Fibroblast of villous mesenchyme (primary cell): Measurements from ENCODE around the gene SHOX. TPM values are rescaled to one million over a fixed set of nuclear protein-coding genes. Genes with fewer than 3 reads are reported as not detected.

ENCODE experiments used
- DNase-seq: peaks from one replicate; pipeline ENCODE4 v3.0.0-alpha.2; 2010; ENCODE audit warnings: low read depth
- H3K4me3 ChIP-seq: 2 replicates; pipeline ENCODE4 v1.5.1; 2011; ENCODE audit warnings: low read depth, mild to moderate bottlenecking, low read length
- total RNA-seq: library from RNA; depleted of rRNA; stranded (reverse); fragments of >200 nt; gene quantifications from 2 replicates; pipeline ENCODE4 v1.2.3, GENCODE V29; 2012
- TF ChIP-seq, protein P1 (sequence below): IDR thresholded peaks from 2 replicates; pipeline ENCODE4 v1.5.1; 2012; ENCODE audit warnings: low read depth, mild to moderate bottlenecking, low read length; ENCODE audit not compliant: insufficient read depth

The SHOX gene
- total RNA-seq, 1 donor, result not detected

DNA sequence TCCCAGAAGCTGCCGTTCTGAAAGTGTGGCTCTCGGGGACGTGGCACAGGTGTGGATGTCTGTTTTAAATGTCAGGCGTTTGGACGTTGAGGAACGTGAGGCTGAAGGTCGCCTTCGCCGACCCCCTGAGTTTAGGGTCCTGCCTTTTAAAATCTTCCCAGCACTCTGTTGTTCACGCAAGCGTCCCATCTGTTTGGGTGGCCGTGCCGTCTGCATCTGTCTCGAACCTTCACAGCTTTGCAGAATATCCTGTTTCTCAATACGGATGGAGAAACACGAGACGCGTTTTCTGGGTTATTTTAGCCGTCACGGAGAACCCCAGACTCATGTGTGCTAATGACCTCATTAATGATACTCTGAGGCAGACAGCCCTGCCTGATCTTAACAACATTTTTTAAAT is 31.5 kb downstream of the SHOX start:
- H3K4me3 ChIP-seq, result no peak overlapping the region
- TF ChIP-seq, protein P1, sequence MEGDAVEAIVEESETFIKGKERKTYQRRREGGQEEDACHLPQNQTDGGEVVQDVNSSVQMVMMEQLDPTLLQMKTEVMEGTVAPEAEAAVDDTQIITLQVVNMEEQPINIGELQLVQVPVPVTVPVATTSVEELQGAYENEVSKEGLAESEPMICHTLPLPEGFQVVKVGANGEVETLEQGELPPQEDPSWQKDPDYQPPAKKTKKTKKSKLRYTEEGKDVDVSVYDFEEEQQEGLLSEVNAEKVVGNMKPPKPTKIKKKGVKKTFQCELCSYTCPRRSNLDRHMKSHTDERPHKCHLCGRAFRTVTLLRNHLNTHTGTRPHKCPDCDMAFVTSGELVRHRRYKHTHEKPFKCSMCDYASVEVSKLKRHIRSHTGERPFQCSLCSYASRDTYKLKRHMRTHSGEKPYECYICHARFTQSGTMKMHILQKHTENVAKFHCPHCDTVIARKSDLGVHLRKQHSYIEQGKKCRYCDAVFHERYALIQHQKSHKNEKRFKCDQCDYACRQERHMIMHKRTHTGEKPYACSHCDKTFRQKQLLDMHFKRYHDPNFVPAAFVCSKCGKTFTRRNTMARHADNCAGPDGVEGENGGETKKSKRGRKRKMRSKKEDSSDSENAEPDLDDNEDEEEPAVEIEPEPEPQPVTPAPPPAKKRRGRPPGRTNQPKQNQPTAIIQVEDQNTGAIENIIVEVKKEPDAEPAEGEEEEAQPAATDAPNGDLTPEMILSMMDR, result no peak
- DNase-seq, result no peak

DNA sequence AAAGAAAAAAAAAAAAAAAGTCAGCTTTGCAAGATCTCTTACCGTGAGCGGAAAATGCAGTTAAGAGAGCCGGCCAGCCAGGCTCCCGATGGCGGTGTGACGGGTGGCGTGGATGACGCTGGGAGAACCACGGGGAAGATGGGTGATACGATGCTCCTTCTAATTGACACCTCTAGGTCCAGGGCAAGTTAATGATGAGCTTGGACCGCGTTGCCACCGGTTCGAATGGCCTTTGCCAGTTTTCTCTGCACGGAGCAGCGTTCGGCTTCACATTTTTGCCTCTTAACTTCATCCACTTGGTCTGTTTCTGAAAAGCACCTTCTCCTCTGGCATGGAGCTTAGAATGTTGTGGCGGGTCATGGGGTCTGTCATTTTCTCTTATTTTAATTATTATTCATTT is 33.2 kb downstream of the SHOX start:
- H3K4me3 ChIP-seq, result no peak overlapping the region
- DNase-seq, result no peak
- TF ChIP-seq, protein P1, result no peak

DNA sequence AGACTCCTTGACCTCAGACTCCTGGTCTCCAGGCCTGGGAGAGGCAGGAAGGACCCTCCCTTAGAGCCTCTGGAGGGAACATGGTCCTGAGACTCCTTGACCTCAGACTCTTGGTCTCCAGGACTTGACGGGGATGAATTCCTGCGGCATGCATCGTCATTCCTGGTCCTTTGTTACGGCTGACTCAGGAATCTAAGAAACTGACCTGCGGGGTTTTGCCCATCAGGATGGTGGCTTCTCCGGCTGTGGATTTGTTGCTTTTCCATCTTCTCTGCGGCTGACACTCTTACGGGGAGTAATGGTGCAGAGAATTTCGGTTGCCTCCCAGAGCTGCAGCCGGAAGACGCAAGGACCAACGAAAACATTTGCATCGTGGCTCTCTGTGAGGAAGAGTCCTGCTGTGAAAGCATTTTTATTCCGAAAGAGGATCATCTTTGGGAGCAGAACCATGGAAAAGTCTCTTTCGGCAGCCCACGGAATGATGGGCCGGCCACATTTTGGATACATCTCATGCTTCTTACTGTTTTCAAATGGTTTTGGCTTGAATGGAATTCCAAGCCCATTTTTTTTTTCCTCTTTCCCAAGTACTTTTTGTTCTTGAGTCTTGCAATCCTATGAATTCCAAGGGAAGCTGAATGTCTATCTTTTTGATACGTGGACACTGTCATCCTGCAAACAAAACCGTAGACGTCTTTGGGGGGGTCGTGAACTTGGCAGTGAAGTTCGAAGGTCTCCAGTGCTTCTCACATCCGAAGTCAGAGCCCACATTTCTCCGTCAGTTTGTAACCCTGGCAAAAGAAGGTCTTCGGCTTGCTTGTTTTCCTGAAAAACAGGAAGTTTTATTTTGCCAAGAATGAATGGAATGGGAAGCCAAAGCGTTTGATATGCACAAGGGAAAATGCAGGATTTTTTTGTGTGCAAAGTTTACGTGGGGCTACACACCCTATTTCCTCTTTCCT is 36.5 kb downstream of the SHOX start:
- TF ChIP-seq, protein P1, result no peak
- no peak for DNase-seq
- H3K4me3 ChIP-seq, result no peak overlapping the region

DNA sequence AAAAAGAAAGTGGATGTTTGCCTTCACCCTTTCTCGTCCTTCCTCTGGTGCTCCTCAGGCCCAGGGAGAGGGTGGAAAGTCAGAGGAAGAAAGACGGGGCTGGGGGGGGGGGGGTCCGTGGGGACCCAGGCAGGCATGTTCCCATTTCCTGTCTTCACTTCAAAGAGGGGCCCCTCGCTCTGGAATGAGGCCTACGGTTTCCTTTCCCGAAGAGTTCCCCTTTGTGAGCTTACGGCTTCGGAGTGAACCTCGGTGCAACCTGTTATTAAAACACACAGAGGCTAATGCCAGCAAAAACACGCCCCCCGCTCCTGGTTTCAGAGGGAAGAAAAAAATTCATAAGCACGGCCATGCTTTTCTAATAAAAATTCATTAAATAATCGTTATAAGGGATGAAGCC is 40.1 kb downstream of the SHOX start:
- DNase-seq, result no peak
- TF ChIP-seq, protein P1, result no peak
- no peak overlapping the region for H3K4me3 ChIP-seq

DNA sequence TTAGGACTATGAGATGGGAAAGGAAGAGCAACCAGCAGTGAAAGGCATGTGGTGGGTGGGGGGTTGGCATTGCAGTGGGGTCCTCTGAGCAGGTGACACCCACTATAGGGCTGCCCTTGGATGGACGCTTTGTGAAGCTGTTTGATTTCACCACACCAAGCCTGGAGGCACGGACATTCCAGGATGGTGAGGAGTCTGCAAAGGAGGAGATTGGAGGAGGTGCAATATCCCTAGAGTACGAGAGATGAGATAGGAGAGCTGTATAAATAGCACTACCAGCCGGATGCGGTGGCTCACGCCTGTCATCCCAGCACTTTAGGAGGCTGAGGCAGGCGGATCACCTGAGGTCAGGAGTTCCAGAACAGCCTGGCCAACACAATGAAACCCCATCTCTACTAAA is 42.3 kb downstream of the SHOX start:
- no peak for DNase-seq
- TF ChIP-seq, protein P1, result no peak
- no peak overlapping the region for H3K4me3 ChIP-seq

DNA sequence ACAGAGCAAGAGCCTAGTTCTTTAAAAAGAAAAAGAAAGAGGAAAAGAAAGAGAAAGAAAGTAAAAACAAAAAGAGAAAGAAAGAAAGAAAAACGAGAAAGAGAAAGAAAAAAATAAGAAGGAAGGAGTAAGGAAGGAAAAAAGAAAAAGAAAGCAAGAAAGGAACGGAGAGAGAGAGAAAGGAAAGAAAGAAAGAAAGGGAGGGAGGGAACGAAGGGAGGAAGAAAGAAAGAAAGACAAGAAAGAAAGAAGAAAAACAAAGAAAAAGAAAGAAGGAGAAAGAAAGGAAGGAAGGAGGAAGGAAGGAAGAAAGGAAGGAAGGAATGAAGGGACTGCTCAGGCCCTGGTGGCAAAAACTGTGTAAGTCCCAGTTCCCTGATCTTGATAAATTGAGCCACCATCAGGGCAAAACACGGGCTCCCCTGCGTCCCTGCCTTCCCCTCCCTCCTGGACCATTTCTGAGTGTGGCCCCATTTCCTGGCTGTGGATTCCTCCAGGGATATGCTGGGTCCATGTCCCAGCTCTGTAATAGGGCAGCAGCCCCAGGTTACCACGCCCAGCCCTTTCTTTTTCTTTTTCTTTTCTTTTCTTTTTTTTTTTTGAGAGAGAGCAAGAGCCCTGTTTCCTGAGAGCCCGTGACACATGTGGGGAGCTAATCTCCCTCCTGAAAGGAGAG is 44.8 kb downstream of the SHOX start:
- H3K4me3 ChIP-seq, result no peak overlapping the region
- no peak for DNase-seq
- TF ChIP-seq, protein P1, result no peak
